SW480 (cell line): ENCODE results near the gene NEDD4L.
"Not testable (repeated sequence)": the region's sequence is repeated elsewhere in the genome, so short reads cannot be mapped to it uniquely, and the experiment has no call there.

Experiments used
- DNase-seq: peaks from one replicate; pipeline ENCODE4 v3.0.0-alpha.2; 2016; ENCODE audit warnings: low spot score

The NEDD4L gene

DNA sequence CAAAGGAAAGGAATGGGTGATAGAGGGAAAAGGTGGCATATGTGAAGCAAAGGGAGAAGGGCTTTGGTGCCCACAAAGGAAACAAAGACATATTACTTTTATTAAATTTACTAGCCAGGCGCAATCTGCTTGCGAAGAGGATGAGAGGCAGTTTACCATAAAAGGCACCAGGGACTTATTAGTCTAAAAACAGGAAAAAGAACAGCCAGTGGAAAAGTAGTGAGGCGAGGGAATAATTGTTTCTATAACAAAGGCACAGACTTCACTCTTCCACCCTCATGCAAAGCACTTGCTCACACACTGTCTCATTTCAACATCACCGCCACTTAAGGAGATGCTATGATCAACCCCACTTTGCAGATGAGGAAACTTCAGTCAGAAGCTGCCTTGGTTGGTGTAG lies 374.3 kb downstream of the NEDD4L start:
- DNase-seq, result no peak

DNA sequence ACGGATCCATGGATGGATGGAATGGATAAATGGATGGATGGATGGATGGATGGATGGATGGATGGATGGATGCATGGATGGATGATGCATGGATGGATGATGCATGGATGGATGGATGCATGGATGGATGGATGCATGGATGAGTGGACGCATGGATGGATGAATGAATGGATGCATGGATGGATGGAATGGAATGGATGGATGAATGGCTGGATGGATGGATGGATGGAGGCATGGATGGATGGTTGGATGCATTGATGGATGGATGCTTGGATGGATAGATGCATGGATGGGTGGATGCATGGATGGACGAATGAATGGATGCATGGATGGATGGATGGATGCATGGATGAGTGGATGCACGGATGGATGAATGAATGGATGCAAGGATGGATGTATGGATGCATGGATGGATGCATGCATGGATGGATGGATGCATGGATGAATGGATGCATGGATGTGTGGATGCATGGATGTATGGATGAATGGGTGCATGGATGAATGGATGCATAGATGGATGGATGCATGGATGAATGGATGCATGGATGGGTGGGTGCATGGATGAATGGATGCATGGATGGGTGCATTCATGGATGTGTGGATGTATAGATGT lies 375.7 kb downstream of the NEDD4L start:
- no peak for DNase-seq

DNA sequence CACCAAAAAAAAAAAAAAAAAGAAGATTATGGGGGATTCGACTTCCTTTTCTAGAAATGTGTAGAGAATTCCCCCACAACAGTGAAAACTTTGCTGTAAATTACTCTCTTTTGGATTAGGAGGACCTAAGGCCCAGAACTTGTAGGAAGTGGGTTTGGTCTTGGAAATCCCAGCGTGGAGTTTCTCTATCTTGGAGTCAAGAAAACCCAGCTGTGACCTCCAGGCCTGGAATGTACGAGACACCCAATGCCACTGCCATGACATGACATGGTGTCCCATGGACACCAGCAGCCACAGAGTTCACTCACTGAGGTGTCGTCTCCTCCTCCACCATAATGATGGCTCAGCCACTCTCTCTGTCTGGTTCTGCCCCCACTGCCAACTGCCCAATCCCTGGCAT lies 382.6 kb downstream of the NEDD4L start:
- DNase-seq, result no peak

DNA sequence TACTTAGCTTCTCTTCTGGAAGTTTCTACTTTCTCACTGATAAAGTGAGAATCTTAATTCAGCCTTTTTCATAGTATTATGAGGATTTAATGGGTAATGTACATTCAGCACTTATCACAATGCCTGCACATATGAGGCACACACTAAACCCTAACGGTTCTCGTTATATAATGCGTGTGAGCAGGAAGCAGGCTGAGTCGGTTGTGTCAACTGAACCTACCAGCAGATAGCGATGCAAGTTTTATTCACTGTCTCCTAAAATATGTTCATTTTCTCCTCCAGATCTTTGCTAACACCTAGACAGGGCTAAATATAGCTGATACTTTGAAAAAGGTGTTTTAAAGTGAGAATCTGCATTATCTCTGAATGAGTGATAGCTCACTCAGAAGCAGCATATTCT lies 383.3 kb downstream of the NEDD4L start:
- DNase-seq, result no peak

DNA sequence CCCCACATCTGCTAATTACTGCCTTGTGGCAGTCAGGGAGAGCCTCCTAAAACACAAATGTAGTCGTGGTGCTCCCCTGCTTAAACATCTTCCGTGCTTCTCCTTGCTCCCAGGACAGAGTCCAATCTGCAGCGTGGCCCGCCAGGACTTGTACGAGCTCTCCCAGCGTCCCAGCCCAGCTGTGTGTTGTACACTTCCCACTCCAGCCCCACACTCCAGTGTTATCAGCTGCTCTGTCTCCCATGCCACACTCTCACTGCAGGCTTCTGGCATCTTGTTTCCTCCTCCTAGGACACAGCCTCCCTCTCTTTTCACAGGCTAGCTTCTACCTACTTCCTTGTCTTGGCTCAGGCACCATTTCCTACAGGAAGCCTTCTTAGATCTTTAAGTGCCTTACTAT lies 385.4 kb downstream of the NEDD4L start:
- DNase-seq, result no peak

DNA sequence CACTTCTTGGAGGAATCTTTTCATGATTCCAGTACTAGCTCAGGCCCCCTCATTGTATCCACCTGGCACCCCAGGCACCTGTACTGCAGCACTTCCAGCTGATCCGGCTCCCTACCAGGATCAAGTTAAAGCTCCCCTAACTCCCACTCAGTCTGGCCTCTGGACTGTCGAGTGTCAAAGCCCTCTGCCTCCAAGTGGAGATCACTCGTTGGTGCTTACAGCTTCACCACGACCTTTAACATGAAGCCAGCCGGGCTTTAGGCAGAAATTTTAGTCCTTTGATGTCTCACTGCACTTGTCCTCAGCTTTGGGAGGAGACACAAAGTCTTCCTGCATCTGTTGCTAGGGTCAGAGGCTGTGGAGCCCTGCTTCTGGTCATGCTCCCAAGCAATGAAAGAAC lies 387.2 kb downstream of the NEDD4L start:
- DNase-seq, result no peak

DNA sequence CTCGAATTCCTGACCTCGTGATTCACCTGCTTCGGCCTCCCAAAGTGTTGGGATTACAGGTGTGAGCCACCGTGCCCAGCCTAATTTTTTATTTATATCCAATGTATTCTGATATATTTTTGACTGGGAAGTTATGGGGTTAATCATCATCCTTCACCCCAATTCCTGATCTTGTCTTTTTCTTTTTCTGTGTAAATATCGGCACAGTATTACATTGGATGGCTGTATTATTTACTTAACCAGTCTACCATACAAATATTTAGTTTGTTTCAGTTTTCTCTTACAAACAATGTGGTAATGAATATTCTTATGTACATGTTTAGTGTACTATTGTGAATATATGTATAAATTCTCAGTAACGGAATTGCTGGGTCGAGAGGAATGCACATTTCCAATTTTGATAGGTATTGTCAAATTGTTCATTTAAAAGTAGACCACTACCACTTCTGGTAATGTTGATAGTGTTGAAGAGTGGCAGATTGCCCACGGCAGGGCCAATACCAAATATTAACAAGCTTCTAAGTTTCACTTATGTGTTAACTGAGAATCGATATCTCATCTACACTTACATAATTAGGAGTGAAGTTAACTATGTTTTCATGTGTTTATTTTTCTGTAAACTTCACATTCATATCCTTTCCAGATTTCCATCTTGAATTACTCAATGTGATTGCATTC lies 388.2 kb downstream of the NEDD4L start:
- no peak for DNase-seq

DNA sequence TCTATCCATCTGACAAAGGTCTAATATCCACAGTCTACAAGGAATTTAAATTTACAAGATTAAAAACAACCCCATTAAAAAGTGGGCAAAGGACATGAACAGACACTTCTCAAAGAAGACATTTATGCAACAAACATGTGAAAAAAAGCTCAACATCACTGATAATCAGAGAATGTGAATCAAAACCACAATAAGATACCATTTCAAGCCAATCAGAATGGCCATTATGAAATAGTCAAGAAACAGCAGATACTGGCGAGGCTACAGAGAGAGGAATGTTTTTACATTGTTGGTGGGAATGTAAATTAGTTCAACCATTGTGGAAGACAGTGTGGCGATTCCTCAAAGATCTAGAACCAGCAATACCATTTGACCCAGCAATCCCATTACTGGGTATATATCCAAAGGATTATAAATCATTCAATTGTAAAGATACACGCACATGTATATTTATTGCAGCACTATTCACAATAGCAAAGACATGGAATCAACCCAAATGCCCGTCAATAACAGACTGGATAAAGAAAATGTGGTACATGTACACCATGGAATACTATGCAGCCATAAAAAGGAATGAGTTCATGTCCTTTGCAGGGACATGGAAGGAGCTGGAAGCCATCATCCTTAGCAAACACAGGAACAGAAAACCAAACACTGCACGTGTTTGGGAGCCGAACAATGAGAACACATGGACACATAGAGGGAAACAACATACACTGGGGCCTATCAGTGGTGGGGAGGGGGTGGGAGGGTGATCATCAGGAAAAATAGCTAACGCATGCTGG lies 391.4 kb downstream of the NEDD4L start:
- not testable (repeated sequence) for DNase-seq

DNA sequence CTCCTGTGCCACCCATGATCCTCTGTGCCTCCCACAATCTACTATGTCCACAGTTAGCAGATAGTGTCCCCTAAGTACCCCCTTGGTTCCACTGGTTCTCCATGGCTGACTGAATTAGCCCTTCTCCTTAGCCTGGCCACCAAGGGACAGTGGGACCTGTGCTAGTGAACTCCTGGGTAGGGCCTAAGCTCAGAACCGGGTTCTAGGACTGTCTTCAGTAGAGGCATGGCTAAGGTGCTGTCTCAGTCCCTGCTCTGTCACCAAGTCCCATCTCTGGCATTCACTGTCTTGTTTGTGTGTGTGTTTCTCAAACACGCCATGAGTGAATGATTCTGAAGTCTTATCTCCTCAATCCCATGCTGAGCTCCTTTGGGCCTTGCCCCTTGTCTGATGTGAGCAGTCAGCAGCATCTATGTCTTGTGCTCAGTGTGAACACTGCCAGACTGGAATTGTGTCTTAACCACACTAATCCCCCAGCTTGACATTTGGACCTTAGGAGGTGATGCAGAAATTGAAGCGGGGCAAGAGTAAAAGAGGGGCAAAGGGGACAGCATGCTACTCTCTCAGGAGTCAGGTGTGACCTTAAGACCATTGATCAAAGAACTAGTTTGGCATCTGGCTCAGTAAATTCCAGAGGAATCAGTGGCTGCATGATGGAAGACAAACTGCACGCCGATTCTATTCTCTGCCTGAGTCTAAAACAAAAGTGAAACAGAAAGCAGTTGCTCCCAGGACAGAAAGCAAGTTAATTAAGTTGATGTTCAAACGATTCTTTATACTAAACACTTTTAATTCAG lies 394.3 kb downstream of the NEDD4L start:
- DNase-seq, result no peak

DNA sequence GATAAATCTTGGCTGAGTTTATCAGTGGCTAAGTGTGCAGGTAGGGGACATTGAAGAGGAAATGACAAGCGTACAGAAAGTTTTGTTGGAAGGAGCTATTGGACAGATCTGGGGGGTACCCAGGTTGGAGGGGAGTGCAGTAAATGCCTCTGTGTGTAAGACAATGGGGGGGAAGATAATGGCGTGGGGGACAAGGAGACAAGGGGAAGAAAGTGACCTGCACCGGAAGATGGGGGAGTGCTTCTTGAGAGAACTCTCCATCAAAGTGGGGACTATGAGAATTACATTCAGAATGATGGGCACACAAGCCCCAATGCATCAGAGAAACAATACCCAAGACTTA lies 394.9 kb downstream of the NEDD4L start:
- DNase-seq, result no peak

DNA sequence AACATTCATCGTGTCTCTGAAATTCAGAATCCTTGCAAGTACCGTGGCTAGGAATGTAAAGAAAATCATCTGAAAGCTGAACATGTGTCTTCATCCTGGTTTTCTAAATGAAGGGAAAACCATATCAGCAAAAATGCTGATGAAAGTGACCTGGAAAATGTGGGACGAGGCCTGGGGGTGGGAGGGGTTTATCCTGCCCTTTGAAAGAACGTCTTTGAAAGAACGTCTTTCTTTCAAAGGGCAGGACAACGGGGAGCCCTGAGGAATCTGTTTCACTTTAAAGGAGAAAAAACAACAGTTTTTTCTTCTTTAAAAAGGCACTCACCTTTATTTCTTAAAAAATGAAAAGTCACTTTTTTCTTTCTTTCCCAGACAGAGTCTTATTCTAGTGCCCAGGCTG lies 399.6 kb downstream of the NEDD4L start:
- DNase-seq, result no peak

DNA sequence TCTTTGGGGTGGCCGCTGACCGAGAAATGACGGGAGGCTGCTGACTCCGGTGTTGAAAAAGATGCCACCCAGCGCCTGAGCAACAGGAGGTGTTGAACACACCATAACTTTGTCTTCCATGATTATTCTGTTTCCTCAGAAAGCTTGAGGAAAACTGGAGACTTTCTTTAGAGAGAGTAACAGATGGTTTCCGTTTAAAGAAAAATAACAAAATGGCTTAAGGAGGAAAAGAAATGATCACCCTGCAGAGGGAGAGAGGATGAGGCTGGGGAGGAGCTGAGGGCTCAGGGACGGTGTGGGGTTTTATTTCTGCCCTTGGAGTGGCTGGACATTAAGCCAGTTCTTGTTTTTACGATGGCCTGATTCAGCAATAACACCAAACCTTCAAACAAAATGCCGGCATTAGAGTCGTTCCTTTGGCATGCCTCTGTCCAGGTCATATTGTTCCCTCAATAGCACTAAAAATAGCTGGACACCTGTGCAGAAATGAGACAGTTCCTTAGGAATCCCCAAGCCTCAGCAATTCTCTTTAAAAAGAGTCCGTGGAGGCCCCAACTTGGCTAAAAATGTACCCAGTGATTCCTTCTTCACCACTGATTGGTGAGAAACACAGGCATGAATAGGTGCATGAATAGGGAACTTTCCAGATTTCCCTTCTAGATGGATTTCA lies 402.5 kb downstream of the NEDD4L start:
- DNase-seq, result no peak

DNA sequence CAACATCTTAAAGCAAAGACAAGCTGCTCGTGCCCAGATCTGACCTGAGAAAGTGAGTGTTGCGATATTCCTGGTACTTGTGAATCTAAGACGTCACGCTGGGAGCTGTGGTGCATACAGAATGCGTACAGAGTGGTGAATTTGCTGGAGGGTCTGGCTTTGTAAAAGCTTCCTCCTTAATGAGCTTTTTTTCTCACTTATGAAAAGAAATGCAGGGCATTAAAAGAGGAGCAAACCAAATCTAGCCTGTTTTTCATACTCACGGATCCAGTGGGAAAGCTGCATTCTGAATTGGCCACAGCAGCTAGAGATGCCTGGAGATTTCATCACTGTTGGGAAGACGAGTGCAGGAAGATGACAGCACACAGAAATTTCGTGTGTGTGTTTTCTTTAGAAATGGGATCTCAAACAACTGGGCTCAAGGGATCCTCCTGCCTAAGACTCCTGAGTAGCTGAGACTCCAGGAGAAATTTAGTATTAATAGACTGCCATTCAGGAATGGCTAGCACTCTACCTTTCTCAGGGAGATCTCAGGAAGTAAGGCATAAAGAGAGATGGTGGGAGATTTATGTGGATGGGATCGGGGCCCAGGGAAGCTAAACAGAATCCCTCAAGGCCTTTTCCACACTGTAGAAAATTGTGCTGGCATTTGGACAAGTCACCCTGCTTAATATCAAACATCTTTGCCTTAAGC lies 403.5 kb downstream of the NEDD4L start:
- no peak for DNase-seq

DNA sequence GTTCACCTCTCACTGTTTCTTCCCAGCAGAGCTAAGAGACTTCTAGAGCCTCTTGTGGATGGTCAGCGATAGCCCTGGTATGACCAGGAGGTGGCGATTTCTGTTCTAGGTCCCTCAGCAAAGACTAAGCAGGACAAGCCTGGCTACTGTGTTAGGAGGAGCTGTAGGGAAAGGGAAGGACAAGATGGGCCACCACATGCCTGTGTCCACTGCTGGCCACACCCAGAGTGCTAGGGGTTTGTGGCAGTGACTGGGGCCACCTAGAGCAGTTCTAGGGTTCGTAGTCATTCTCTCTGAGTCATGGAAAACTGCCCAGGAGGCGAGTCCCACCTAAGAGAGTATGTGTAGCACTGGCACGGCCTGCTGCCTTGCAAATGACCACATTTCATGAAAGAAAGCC lies 405.4 kb downstream of the NEDD4L start:
- no peak for DNase-seq
